Right lobe of liver (tissue), 4 donors: Measurements from ENCODE around the gene CDH4.

Experiments
- POLR2A ChIP-seq: fragments of 450-650 bp; IDR thresholded peaks from one replicate; pipeline ENCODE4 v1.6.1; 2017; ENCODE audit warnings: antibody characterized with exemption, mild to moderate bottlenecking
- TF ChIP-seq, protein P1 (sequence below), 4 donors: fragments of 200-600 bp in 3 of 4; fragments of 450-650 bp in 1 of 4; IDR thresholded peaks; one replicate each; pipeline versions ENCODE4 v1.5.1 to v1.8.0; 2016 to 2022; ENCODE audit warnings: antibody characterized with exemption in 4 of 4, mild to moderate bottlenecking in 2 of 4
- donor health status: DM: no; HTN: no; CAD: no.
- donor health status: DM: no; HTN: no; CAD: no.
- donor health status: DM: no; HTN: yes; CAD: no.

- no peak for TF ChIP-seq POLR2A
- TF ChIP-seq, protein P1, sequence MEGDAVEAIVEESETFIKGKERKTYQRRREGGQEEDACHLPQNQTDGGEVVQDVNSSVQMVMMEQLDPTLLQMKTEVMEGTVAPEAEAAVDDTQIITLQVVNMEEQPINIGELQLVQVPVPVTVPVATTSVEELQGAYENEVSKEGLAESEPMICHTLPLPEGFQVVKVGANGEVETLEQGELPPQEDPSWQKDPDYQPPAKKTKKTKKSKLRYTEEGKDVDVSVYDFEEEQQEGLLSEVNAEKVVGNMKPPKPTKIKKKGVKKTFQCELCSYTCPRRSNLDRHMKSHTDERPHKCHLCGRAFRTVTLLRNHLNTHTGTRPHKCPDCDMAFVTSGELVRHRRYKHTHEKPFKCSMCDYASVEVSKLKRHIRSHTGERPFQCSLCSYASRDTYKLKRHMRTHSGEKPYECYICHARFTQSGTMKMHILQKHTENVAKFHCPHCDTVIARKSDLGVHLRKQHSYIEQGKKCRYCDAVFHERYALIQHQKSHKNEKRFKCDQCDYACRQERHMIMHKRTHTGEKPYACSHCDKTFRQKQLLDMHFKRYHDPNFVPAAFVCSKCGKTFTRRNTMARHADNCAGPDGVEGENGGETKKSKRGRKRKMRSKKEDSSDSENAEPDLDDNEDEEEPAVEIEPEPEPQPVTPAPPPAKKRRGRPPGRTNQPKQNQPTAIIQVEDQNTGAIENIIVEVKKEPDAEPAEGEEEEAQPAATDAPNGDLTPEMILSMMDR (IDR thresholded peaks at IDR 0.05): no peak
These were observed 680.8 kb downstream of the CDH4 start for GRCh38 chr20:61932711-61933480.
